ENCODE measurements around the gene TANGO6.
"Not testable (repeated sequence)": the region's sequence is repeated elsewhere in the genome, so short reads cannot be mapped to it uniquely, and the experiment has no call there.

The TANGO6 gene

DNA sequence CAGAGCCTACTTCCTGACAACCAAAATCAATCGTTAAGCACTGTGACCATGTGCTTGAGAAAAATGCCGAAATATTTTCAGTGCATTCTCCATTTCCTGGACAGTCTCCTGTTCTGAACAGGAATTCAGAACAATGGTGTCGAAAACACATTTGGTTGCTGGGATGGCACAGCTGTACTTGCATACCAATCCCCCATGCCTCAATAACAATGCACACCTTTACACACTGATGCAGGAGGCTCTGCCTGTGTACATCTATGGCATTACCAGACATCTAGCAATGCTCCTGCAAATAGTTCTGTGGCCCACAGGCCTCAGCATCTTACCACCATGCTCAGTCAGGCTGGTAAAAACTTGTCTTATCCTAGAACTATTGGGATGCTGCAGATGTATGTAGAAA lies 282.9 kb downstream of the TANGO6 start:
- no peak for DNase-seq (ENCODE audit: extremely low spot score, insufficient read length, low read depth)
- no peak for FAIRE-seq

DNA sequence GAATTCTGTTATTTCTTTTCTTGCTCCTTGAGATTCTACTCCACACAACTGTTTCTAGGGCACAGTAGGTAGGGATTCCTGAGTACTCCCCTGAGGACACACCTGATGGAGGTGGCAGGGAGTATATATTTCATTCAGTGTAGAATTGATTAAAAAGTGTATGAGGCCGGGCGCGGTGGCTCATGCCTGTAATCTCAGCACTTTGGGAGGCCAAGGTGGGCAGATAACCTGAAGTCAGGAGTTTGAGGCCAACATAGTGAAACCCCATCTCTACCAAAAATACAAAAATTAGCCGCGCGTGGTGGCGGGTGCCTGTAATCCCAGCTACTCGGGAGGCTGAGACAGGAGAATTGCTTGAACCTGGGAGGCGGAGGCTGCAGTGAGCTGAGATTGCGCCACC lies 283.5 kb downstream of the TANGO6 start:
- not testable (repeated sequence) for FAIRE-seq; DNase-seq (ENCODE audit: extremely low spot score, insufficient read length, low read depth)

DNA sequence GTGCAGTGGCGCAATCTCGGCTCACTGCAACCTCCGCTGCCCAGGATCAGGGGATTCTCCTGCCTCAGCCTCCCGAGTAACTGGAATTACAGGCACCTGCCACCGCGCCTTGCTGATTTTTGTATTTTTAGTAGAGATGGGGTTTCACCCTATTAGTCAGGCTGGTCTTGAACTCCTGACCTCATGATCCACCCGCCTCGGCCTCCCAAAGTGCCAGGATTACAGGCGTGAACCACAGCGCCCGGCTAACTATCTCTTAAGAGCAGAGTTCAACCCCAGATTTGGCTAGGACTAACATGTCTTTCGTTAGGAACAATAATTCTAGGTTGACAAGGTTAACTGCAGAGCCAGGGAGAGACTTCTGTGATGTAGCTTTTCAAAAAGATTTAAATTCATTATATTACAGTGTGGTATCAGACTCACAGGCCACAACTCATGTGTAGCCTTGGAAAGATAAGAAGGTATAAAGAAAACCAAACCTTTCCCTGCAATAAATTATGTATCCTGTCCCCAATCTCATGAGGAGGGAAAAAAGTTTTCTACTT lies 284.7 kb downstream of the TANGO6 start:
- FAIRE-seq (no peak), DNase-seq (ENCODE audit: extremely low spot score, insufficient read length, low read depth) (no peak)

DNA sequence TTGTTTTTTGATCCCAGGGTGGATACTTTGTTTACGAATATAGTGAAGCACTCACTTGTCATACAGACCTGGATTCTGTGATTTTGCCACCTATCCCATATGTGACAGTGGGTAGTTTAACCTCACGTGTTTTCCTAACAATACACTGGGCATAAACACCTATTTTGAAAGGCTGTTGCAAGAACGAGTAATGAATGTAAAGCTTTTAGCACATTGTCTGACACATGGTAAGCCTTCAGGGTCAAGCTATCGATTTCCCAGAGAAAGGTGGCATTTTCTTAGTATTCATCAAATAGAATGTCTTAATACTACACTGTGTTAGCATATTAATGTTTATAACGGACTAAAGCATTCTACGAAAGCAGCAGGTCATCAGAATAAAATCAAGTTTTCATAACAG lies 287.1 kb downstream of the TANGO6 start:
- FAIRE-seq, result no peak
- no peak for DNase-seq (ENCODE audit: extremely low spot score, insufficient read length, low read depth)

DNA sequence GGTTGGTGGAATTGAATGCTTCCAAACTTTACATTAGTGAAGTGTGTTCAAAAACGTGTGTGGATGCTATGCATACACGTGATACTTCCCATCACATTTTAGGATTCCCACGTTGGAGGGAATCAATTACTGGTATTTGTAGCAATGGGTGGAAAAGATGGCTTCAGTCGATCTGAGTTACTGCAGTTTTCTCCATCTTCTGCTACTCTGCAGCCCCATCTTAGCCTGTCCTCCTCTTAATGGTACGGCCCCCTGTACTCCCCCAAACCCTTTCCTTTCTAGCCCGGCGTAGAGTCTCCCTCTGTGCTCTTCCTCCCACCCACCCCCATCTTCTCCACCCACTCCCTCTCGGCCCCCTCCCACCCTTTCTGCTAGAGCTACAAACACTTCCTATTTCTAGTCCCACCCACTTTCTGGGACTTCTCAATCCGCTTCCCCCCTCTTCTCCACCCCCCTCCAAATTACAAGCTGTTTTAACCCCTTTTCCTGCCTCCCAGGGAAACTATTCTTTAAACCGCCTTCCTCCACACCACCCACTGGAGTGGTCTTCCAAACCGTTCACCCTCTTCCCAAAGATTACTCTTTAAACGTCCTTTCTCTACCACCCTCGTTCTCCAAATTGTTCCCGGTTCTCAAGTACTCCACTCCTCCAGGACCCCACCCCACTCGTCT lies 288.0 kb downstream of the TANGO6 start:
- FAIRE-seq, result no peak

DNA sequence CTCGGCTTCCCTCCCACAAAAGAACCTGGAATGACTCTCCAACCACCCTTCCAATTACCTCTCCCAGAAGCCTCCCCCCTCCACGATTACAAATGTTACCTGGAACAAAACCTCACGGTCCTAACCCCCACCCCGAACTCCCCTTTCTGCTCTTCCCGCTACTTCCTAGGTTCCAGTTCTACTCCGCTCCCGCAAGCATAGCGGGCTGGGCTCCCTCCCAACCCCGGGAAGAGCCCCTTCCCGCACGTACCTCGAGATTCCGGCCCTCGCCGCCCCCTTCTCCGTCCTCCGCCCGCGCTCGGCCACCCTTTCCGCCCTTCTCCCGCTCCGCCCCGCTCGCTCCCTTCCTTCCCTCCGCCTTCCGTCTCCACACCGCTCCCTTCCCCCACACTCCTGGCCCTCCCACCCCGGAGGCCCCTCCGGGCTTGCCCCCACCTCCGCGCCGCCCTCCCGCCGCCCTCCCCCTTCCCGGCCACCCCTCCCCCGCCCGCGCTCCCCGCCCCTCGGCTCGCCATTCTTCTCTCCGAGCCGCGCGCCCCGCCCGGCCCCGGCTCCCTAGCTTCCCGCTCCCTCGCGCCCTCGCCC lies 288.6 kb downstream of the TANGO6 start:
- FAIRE-seq (no peak), DNase-seq (ENCODE audit: extremely low spot score, insufficient read length, low read depth) (peak; percentile 83)

More for the DNA sequence above, 288.0 kb downstream of the TANGO6 start:
- DNase-seq (ENCODE audit: extremely low spot score, insufficient read length, low read depth), result no peak

DNA sequence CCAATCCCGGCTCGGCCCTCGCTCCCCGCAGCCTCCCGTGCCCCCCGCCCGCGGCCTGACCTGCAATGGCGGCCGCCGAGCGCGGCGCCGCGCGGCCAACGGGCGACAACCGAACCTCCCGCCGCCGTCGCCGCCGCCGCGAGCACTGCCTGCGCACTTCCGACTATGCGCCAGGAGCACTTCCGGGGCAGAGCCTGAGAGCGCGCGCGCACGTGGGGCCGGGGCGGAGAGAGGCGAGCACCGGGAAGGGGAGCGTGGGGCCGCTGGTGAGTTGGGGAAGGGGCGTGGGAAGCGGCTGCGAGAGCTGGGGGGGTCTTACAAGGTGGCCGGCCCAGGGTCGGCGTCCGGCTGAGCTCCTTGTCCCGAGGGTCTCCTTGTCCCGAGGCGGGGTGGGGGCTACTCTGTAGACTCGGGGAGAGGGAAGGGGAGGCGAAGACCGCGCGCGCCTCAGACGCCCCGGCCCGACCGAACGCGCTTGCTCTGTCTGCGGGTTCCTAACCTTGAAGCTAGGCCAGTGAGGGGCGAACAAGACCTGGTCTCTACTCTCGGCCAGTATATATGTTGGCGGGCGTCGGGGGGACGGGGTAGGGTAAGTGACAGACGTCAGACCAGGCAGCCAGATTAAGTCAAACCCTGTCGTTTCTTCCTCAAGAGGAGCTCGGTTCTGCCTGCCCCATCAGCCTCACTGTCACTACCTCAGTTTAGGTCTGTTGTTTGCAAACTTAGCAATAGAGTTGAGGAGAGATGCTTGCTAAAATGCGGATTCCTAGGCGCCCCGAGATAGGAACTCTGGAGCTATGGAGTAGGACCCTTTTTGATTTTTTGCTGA lies 289.3 kb downstream of the TANGO6 start, which contains the start of the genes CHTF8 and UTP4:
Gene CHTF8, minus strand, starts transcription at position 165 of the 829 bp plus-strand sequence. CDS start 11,130 bp downstream, outside the sequence.
Gene UTP4, plus strand, starts transcription at position 226 of the 829 bp plus-strand sequence. CDS start 811 bp downstream, outside the sequence.
- FAIRE-seq, result peak; percentile 61
- DNase-seq (ENCODE audit: extremely low spot score, insufficient read length, low read depth), result peak; percentile 79

DNA sequence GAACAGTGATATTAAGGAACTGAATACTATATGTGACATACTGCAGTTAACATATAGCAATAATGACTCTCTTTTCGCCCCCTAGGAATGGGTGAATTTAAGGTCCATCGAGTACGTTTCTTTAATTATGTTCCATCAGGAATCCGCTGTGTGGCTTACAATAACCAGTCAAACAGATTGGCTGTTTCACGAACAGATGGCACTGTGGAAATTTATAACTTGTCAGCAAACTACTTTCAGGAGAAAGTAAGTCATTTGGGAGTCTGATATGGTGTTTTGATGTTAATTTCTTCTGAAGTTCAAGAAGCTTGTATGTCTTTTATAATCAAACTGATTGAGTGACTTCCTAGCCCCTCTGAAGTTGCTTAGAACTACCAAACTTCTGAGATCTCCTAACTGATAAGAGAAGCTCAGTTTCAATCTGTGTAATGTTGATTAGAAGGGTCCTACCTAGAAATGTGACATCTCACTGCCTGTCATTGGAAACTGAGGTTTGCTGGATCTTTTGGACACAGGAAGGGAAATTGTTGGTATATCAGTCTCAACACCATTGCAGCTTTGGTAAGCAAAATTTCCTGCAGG lies 290.1 kb downstream of the TANGO6 start:
- DNase-seq (ENCODE audit: extremely low spot score, insufficient read length, low read depth) (no peak), FAIRE-seq (no peak)
